ENCODE measurements around the gene DBN1.
A peak's percentile ranks its signal among the peaks of the same experiment; 100 is the strongest.
"Not testable (repeated sequence)": the region's sequence is repeated elsewhere in the genome, so short reads cannot be mapped to it uniquely, and the experiment has no call there.

DBN1 gene

DNA sequence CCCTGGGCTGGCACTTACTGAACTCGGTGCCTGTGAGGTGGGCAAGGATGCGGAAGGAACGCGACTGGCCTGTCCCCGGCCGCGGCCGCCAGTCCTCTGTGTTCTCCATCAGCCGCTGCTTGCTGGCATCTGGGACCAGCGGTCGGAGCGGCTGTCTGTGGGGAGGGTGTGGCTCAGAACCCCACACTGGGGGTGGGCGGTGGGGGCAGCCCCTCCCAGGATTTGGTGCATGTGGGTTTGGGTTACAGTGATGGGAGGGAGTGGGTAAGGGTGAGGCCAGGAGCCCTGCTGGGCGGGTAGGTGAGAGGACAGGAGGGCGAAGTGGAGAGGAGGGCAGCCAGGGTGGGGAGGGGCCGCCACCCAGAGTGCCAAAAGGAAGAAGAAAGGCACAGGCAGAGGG is 17.6 kb upstream of the DBN1 start:
- no peak for DNase-seq

DNA sequence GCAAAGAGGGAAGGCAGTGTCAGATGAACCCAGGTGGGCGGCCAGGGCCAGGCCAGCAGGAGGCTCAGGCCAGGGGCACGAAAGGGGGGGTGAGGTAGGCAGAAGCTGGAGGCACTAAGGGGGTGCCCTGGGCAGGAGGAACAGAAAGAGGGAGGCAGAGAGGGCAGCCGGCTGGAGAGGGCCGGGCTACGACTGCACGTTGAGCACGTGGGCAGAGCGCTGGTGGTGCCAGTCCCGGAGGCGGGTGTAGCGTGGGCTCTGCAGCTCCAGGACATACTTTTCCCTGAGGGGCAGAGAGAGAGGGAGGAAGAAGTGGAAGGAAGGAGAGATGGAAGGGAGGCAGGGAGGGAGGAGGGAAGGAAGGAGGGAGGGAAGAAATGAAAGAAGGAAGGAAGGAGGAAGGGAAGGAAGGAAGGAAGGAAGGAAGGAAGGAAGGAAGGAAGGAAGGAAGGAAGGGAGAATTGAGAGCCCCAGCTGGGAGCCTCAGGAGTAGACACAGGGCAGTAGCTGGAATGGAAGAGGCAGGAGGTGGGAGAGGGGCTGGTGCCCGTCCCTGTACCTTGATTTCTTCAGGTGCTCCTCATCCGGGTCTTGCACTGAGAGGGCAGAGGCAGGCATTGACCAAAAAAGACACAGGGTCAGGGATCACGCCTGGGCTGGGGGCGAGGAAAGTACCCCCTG is 17.0 kb upstream of the DBN1 start:
- no peak for DNase-seq

DNA sequence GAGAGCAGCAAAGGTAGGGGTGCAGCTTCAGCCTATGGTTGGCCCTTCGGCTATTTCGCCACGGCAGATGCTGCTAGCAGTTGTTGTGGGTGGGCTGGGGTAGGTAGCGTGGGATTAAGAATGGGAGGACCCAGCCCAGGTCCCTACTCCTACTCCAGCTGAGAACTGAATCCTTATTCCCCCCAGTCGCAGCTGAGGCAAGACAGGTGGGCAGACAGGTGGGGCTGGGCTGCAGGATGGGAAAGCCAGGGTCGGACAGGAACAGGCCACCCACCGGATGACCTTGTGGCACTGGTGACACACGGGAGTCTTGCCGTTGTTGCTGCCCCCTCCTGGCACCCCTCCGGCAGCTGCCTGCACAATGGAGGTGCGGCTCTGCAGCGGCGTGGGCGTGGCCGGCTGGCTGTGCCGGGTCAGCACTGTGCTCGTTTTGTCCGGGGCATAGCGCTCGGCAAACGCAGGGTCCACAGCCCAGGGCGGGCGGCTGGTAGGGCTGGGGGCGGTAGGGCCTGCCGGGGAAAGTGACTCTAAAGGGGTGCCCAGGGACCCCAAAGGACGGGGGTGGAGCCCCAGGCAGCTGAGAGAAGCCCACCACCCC is 15.8 kb upstream of the DBN1 start:
- no peak for DNase-seq

DNA sequence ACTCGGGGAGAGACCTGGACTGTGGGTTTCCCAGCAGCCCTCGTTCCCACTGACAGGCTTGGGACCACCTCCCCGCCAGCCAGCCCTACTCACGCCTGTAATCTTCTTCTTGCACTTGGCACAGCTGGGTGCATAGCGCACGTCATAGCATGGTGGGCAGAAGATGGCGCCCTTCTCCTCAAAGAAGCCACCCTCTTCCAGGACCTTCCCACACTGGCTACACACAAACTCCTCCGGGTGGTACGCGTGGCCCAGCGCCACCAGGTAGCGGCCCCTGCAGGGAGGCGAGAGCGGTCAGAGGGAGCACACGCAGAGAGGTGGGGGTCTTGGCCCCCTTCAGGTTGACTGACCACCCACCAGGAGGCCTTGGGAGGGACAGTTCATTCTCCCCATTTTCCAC is 14.5 kb upstream of the DBN1 start:
- no peak for DNase-seq

DNA sequence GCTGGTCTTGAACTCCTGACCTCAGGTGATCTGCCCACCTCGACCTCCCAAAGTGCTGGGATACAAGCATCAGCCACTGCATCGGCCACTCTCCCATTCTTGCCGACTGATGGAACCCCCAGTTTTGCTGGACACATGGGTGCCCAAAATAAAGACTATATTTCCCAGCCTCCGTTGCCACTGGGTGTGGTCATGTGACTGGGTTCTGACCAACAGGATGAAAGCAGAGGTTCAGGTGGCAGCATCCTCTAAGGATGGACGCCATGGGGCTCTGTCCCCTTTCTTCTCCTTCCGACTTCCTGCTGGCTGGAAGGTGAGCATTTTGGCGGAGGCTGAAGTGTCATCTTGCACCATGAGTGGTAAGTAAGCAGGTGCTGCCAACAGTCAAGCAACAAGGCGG is 13.7 kb upstream of the DBN1 start:
- no peak for DNase-seq

DNA sequence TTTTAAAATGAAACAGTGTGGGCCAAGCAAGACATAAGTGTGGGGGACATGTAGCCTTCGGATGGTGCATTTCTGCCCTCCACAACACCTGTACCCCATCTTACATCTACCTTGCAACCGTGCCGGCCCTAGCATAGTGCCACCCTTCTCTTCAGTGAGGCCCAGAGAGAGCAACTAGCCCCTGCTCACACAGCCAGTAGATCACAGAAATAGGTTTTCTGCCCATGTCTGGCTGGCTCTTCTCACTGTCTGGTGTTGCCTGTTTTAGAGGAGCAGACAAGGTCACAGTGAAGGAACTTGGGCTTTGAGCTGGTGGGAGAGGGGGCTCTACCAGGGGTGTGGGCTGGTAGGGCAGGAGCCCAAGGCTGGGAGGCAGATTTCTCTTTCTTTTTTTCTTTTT is 12.8 kb upstream of the DBN1 start:
- no peak for DNase-seq

DNA sequence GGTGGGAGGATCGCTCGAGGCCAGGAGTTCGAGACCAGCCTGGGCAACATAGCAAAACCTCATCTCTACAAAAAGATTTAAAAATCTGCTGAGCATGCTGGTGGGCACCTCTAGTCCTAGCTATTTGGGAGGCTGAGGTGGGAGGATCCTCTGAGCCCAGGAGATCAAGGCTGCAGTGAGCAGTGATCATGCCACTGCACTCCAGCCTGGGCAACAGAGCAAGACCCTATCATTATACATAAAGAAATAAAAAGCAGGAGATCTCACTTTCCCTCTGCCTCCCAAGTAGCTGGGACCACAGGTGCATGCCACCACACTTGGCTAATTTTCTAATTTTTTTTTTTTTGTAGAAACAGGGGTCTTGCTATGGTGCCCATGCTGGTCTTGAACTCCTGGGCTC is 12.3 kb upstream of the DBN1 start:
- not testable (repeated sequence) for DNase-seq

DNA sequence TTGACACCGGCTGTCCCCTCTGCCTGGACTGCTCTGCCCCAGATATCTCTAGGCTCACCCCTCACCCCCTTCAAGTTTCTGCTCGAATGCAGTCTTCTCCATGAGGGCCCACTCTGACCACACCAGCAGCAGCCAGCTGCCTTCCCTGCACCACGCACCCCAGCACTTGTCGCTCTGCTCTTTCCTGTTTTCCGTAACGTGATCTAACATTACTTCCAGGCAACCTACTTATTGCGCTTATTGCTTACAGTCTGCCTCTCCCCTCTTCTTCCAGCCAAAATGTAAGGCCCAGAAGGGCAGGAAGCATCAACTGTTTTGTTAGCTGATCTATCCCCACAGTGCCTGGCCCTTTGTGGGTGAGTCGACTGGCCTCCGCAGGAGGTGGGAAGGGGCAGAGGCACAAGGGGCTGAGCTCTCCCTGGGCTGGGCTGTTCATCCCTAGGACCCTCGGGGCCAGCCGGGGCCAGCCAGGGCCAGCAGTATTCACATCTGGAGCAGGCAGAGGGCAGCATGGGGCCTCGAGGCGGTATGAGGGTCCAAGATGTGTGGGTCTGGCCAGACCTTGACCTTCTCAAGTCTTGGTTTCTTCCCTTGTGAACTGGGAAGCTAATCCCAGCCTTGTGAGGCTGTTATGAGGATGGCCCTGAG is 11.6 kb upstream of the DBN1 start:
- no peak for DNase-seq

DNA sequence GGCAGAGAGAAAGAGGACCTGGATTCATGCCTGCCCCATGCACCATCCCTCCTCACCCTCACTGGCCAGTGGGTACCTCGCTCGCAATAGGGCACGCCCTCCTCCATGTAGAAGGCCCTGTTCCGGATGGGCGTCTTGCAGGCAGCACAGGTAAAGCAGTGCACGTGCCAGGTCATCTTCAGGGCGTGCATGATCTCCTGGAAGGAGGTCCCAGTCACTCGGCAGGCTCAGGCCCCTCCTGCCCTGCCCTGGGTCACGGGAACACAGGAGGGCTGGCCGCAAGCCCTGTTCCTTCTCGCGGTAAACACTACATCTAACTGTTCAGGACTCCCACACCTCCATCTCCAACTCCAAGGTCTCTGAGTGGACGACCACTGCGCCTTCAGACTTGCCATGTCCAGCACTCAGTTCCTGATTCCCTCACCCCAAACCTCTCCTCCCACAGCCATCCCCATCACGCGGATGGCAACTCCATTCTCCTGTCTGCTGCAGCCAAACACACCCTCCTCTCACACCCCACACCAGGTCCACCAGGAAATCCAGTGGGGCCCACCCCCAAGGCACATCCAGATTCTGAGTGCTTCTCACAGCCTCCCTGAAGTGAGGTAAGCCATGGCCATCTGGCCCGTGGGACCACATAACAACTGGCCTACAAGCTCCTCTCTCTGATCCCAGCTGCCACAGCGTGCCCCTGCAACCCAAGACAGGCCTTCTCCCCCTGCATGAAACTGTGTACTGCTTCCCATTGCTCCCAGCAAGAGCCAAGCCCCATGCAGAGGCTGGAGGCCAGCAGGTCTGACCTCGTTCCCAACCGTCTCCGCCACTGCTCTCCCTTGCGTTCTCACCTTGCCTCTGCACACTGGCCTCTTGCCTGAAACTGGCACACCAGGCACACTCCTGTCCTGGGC is 10.8 kb upstream of the DBN1 start:
- no peak for DNase-seq

DNA sequence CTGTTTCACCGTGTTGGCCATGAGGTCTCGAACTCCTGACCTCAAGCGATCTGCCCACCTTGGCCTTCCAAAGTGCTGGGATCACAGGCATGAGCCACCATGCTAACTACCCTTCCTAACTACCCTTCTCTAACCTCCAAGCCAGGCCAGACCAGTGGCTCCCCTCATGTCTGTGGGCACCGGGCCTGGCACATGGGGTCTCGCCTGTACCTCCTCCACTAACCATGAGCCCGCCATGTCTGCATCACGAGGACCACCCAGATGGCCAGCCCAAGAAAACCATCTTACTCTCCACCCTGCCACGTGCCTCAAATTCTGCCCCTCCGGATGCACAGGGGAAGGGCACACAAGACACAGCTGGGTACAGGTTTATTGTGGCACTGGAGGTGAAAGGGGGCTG is 9.6 kb upstream of the DBN1 start:
- no peak for DNase-seq

DNA sequence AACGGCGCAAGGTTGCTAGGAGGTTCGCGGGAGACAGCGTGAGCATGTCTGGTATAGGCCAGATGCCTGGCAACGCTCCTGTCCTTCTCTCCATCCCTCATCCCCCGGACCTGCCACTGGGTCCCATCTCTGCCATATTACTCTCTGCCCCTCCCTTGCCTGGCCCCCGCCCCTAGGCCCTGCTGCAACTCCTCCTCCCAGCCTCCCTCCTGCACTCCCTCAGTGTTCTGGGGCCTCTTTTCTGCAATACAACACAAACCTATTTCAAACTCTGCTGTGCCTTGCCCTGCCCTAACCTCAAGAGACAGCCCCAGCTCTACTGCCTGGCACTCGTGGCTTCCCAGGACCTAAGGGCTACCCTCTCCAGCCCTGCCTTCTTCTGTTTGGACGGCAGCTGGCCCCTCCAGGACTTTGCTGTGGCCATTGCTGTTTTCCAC is 8.9 kb upstream of the DBN1 start:
- no peak for DNase-seq

DNA sequence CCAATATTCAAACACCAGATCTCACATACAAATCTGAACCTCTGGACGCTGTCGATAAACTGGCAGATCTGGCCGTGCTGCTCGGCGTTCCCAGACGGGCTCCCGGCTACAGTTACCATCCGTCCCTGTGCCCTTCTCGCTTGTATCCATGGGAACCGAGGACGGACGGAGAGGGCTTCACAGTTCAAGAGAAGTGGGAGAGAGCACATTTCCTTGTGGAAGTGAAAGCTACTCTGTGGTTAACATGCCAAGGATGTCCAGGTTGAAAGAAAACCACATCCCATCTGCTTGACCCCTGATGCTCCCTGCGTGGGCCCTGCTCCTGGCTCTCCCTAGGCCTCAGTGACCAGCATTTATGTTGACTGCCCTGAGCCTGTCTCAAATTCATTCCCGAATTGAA is 6.3 kb upstream of the DBN1 start:
- no peak for DNase-seq

DNA sequence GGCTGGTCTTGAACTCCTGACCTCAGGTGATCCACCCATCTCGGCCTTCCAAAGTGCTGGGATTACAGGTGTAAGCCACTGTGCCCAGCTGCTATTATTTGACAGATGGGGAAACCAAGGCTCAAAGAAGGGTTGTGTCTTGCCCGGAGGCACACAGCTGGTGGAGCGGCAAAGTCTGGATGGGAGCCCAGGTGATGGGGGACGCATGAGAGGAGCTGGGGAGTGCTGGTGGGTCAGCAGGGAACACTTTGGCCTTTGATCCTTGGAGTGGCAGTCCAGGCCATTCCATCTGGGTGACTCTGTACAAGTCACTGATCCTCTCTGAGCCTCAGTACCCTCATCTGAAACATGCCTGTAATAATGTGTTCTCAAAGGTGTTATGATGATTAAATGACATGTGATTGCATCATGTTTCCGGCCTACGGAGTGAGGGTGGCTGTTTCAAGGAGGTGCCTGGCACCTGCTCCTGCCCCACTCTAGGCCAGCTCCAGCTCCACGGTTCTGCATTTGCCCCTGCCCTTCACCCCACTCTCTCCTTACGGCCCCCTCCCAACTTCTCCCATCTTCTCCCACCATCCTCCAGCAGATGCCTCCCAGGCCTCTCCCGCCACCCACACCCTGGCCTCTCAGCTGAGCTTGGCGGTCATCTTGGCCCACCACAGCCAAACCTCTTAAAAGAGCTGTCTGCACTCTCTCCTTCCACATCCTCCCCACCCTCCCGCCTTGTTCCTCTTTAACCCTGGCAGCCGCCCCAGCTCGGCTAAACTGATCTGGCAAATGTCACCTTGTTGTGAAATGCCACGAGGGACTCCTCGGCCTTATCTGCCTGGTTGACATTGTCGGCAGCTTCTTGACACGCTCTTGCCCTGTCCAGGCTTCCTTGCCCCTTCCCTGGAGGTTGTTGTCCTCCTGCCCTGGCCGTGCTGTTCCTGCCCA is 5.5 kb upstream of the DBN1 start:
- peak in 1 of 5 donors; percentile 84 for DNase-seq

DNA sequence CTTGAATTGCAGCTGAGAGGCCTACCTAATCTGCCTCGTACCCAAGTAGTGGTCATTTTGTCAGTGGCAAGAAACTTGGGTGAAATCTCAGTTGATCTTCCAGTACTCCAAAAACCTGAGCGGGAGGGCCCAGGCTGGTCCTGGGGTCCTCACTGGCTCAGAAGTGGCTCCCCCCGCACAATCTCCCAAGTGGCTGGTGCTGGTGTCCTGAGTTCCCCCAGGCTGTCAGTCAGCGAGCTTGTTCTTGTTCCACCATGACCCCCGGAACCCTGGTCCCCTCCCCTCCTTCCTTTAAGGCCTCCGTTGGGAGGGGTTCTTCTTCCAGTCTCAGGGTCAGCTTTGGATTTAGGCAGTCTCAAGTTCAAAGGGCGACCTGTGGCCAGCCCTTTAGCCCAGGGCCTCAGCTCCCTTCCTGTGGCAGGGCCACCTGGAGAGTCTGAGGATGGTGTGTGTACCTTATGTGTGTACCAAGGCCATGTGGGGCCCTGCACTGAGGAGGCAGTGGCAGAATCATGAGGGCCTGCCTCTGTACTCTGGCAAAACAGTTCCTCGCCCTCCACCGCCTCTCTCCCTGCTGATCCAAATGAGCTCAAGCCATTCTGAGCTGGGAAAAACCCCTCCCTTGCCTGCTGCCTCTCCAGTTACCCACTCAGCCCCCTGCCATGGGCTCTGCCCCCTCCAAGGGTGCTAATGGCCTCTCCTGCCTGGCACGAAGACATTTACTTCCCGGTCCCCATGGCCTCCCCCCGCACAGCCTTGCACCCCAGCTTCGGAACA is 4.5 kb upstream of the DBN1 start:
- no peak for DNase-seq

DNA sequence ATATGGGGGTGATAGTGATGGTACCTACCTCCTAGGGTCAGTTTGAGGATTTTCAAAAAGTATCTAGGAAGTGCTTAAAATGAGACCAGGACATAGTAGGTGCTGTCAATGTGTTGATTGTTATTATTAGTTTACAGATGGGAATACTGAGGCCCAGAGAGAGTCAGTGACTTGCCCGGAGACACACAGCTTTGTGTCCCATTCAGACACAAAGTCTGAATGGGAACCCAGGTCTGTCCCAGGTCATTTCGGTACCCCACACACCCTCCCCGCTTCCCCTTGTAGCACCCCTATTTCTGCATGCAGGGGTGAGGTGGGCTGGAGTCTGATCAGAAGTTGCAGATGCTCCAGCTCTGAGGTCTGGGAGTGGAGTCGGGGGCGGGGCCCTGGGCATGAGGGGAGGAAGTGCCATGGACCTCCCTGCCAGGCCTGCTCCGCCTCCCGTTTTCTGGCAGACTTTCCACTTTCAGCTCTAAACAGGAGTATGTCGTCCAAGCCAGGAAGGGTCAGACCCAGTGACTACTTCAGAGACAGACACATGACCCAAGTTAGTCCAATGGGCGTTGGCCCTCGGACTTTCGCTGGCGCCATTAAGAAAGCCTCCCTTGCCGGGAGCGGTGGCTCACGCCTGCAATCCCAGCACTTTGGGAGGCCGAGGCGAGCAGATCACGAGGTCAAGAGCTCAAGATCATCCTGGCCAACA is 3.2 kb upstream of the DBN1 start:
- no peak for DNase-seq

DNA sequence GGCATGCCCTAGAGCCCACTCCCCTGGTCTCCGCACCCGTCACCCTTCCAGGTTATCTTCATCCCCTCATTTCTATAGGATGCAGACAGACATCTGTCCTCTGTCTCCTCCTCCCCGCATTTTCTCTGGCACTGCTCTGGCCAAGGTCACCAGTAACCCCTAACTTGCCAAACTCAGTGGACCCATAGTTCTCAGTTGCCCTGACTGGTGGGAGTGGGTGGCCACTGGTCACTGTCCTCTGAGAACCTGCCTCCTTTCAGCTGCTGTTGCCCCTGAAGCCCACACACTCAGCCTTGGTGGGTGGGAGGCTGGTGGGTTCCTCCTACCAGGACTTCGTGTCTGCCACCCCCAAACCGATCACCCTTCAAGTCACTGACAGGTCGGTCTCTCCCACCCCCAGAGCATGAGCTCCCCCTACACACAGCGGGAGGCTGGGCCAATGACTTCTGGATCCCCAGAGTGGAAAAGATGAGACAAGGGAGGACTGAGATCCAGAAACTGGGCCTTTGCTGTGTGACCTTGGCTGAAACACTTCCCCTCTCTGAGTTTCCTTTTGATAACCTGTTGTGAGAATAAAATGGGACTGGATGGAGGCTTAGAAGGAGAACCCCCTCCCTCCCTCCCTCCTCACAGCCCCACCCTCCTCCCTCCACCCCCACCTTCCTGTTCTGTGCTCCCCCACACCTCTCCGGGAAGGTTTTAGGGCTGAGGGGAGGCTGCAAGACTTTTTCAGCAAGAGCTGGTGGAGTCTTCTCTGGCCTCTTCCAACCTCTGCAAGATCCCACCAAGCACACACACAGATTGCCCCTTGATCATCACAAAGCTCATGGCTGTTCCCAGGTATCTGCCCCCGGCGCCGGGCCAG is 2.4 kb upstream of the DBN1 start:
- no peak for DNase-seq

DNA sequence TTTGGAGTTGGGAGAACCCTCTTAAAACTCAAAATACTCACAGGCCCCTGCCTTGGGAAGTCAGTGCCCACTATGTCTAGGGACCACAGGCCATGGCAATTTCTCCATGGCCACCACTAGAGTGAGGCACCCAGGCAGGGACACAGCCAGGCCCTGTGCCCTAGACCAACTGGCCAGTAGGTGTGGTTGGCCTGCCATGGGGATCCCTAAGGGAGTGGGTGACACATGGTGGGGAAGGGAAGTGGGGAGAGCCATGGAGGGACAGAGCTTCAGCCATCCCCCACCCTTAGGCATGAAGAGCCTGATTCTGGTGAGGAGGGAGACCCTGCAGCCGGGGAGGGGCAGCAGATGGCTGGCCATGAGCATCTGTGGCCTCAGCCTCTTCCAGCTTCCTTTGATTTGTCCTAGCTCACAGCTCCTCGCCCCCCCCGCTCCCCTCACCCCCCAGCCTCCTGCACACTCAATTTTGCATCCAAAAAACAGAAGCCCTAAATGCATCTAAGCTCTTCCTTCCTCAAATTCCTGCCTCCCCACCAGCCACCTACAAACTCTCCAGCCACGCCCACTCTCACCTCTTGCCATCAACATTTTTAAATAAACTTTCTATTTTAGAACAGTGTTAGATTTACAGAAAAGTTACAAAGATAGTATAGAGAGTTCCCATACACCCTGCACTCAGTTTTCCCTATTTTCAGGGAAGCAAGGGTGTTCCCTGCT is 1.6 kb upstream of the DBN1 start:
- DNase-seq: no peak

DNA sequence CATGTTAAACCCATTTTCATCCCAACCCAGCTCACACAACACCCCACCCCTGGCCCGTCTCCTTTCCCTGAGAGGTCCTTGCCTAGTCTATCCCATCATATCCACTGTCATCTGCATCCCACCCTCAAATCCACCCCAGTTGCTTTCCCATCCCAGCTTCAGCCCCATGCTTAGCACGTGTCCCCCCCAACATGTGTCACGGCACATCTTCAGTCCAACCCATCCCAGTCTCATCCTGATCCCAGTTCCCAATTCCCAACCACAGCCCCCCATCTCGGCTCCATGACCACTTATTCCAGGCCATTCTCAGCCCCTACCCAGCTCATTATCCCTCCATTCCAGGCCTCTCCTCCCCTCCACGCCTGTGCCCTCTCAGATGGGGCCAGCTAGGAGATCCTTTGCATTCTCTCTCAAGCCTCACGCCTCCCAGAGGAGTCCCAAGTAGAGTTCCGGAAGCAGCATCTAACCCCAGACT is 605 bp upstream of the DBN1 start:
- DNase-seq: no peak

All from T-helper 1 cell (primary cell).